Activated naive CD4-positive, alpha-beta T cell treated with anti-CD3 and anti-CD28 coated beads, Interleukin-2, amount 50 U/mL, for 16 hours (primary cell): ENCODE results near the gene ADRM1.

ENCODE experiments used
- DNase-seq: peaks from one replicate; pipeline ENCODE4 v3.0.0-alpha.2; 2020

The ADRM1 gene

GRCh38 chr20:62325172-62325905, 22.5 kb downstream of the ADRM1 start:
- DNase-seq, result no peak

DNA sequence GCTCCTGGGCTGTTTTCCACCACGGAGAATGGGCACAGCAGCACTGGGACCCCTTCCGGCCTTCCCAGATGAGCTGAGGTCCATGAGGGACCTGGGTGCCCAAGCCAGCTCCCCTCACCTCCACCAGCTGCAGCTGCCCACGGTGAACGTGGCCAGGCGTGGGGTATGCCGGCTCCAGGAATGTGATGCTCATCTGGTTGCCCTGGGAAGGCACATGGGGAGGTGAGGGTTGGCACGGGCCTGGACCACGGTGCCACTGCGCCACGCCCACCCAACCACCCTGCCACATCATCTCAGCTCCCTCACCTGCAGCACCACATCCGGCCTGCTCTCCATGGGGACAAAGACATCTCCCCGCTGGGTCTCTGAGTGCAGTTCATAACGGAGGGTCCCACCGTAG, 23.8 kb downstream of the ADRM1 start:
- no peak for DNase-seq

GRCh38 chr20:62326959-62327725, 24.3 kb downstream of the ADRM1 start:
- DNase-seq, result no peak

GRCh38 chr20:62327726-62328495, 25.1 kb downstream of the ADRM1 start:
- no peak for DNase-seq

GRCh38 chr20:62328684-62329388, 26.0 kb downstream of the ADRM1 start:
- DNase-seq, result no peak

GRCh38 chr20:62329389-62330377, 26.9 kb downstream of the ADRM1 start:
- DNase-seq, result no peak

- DNase-seq, result no peak
These were observed 27.9 kb downstream of the ADRM1 start for GRCh38 chr20:62330576-62331317.

DNA sequence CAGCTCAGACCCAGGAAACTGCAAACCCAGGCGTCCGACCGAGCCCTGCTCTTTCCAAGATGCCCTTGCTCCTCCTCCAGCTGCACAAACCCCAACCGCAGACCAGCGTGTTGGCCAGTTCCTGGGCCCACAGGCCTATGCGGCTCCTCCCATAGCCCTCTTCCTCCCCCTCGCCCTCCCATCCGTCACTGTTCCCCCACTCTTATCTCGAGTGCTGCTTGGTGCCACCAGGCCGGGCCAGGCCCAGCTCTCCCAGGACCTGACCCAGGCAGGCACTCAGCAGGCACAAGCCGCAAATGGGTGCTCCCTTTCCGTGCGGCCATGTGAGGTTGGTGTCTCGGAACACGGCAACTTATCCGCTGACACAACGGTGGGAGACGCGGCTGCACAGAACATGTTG, 28.6 kb downstream of the ADRM1 start:
- no peak for DNase-seq

DNA sequence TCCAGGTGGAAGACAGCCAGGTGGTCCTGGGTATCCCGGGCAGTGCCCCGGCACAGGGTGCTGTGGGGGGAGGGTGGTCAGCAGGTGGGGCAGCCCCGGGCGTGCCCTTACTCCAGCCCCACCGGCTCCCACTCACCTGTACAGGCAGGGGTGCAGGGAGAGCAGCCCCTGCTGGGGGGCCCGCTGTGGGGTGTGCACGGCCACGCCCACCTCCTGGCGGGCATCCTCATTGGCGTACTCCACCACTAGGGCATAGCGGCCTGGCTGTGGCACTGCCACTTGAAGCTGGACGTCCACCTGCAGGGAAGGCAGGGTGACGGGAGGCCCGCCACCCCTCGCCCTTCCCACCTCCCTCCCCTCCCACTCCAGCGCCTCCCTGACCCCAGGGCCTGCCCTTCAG, 29.6 kb downstream of the ADRM1 start:
- DNase-seq, result no peak

GRCh38 chr20:62332989-62333819, 30.4 kb downstream of the ADRM1 start:
- no peak for DNase-seq

GRCh38 chr20:62333820-62334595, 31.2 kb downstream of the ADRM1 start:
- no peak for DNase-seq

DNA sequence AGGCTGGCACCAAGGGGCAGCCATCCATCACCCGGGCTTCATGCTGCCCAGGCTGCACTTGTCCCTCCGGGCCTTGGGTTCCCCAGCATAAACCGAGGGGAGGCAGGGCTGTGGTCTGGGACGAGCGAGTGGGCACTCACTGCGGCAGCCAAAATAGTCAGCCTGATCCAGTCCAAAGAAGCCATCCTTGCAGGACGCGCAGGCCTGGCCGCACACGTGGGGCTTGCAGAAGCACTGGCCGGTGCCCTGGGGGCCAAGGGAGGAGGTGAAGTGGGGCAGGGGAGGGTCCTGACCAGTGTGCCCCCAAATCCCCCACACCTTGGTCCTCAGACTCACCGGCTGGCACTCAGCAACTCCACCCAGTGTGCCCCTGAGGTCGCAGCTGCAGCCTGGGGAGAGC, 32.1 kb downstream of the ADRM1 start:
- no peak for DNase-seq

DNA sequence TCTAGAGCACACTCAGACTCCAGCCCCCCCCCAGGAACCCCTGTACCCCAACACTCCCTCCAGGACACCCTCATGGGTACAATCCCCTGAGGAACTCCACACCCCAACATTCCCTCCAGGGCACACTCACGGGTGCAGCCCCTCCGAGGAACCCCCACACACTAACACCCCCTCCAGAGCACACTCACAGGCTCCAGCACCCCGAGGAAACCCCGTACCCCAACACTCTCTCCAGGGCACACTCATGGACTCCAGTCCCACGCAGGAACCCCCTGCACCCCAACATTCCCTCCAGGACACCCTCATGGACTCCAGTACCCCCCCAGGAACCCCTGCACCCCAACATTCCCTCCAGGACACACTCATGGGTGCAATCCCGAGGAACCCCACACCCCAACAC, 32.7 kb downstream of the ADRM1 start:
- DNase-seq, result no peak

- no peak for DNase-seq
These were observed 33.5 kb downstream of the ADRM1 start for GRCh38 chr20:62336329-62336728.

- DNase-seq, result no peak
These were observed 34.2 kb downstream of the ADRM1 start for GRCh38 chr20:62336775-62337557.

DNA sequence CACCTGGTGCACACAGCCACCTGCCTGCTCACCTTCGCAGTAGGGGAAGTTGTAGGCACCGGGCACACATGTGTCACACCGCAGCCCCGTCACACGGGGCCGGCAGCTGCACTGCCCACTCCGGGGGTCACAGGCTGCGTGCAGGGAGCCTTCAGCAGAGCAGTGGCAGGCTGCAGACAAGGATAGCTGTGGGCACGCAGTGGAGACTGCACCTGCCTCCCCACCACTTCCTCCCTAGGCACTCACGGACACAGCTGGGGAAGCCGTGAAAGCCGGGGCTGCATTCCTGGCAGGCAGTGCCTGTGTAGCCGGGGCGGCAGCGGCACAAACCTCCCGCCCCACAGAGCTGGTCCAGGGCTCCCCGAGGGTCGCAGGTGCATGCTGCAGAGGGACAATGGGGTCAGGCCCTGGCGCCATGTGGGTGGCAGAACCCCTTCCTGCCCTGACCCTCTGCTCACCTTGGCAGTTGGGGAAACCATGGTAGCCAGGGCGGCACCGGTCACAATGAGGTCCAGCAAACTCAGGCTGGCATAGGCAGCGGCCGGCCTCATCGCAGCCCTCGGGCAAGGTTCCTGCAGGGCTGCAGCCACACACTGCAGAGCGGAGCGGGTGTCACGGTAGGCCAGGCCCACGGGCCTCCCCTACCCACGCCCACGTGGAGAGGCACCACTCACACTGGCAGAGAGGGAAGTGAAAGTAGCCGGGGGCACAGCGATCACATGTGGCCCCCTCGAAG, 34.9 kb downstream of the ADRM1 start:
- DNase-seq, result no peak

DNA sequence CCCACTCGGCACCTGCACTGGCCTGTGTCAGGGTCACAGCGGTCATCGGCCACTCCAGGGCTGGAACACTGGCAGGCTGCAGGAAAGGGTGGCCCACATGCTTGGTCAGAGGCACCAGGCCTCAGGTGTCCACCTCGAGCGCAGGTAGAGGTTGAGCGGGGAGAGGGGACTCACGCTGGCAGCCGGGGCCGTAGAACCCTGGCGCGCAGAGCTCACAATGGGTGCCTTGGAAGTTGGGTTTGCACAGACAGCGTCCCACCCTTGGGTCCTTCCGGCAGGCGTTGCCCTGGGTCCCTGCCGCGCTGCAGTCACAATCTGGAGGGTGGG, 35.5 kb downstream of the ADRM1 start:
- DNase-seq, result no peak

DNA sequence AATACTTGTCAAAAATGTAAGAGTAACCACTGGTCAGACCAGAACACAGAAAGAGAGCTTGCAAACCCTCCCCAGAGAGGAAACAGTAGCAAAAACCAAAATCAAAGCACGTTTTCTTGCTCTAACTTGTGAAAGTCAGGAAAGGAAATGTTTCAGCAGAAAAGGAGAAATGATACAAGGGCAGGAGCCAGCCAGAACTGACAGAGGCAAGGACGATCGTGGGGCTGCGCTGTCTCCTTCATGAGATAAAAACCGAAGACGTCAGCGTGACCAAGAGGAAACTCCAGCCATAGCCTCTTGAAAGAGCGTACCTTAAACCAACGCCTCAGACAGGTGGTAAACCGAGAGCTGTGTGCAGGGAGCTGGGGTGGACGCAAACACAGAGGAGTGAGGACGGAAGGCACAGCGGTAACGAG, 36.9 kb downstream of the ADRM1 start:
- no peak for DNase-seq
